Small intestine (tissue), 7 donors: ENCODE measurements around the gene EEPD1. TPM values are rescaled to one million over a fixed set of nuclear protein-coding genes. Genes with fewer than 3 reads are reported as not detected.

Experiments used
- DNase-seq, 2 donors: peaks; one replicate each; pipeline versions ENCODE4 v3.0.0 to v3.0.0-alpha.2; 2013
- FAIRE-seq: peaks from 2 replicates; lab custom pipeline; 2012; peaks lifted over from hg19 to GRCh38; lab: Jason Lieb, UNC
- H3K27ac ChIP-seq, 3 donors: one replicate each; pipeline ENCODE4 v1.5.1; 2013; ENCODE audit warnings: low read length in 2 of 3, mild to moderate bottlenecking in 2 of 3, control low read depth in 1 of 3, inconsistent platforms in 1 of 3, low read depth in 1 of 3, moderate library complexity in 1 of 3
- H3K27me3 ChIP-seq, 3 donors: one replicate each; pipeline ENCODE4 v1.6.1; 2013; ENCODE audit warnings: low read length in 3 of 3, inconsistent platforms in 1 of 3; ENCODE audit not compliant: control insufficient read depth in 3 of 3, insufficient read depth in 3 of 3
- H3K36me3 ChIP-seq, 3 donors: one replicate each; pipeline ENCODE4 v1.6.1; 2013; ENCODE audit warnings: low read length in 3 of 3, inconsistent platforms in 1 of 3, low read depth in 1 of 3, mild to moderate bottlenecking in 1 of 3, moderate library complexity in 1 of 3; ENCODE audit not compliant: control insufficient read depth in 3 of 3, insufficient read depth in 2 of 3
- H3K4me1 ChIP-seq, 3 donors: one replicate each; pipeline ENCODE4 v1.6.1; 2013; ENCODE audit warnings: low read length in 2 of 3, inconsistent platforms in 1 of 3, low read depth in 1 of 3, mild to moderate bottlenecking in 1 of 3, moderate library complexity in 1 of 3; ENCODE audit not compliant: control insufficient read depth in 3 of 3, insufficient read depth in 2 of 3
- H3K4me3 ChIP-seq, 3 donors: one replicate each; pipeline ENCODE4 v1.5.1; 2013; ENCODE audit warnings: low read length in 3 of 3, control low read depth in 1 of 3, inconsistent platforms in 1 of 3, low read depth in 1 of 3, mild to moderate bottlenecking in 1 of 3, moderate library complexity in 1 of 3
- H3K9me3 ChIP-seq, 2 donors: one replicate each; pipeline ENCODE4 v1.6.1; 2013; ENCODE audit warnings: low read depth in 1 of 2, low read length in 1 of 2; ENCODE audit not compliant: control insufficient read depth in 2 of 2, insufficient read depth in 1 of 2
- WGBS, 3 donors: extraction: QIAGEN DNeasy Blood & Tissue Kit; methylation state at CpG; one replicate each; pipeline ENCODE4 v1.1.7; 2013; 5-methylcytosine and 5-hydroxymethylcytosine counted together
- polyA plus RNA-seq, 4 donors: library from polyadenylated mRNA; stranded (reverse) in 3 of 4; unstranded in 1 of 4; fragments of 200-250 nt in 3 of 4; fragments of 120-200 nt in 1 of 4; gene quantifications; one replicate each; pipeline versions ENCODE4 v1.2.1 to v1.2.3, GENCODE V29; 2013
- donor health status: healthy with polysubstance abuse.
- donor health status: control.
- donor health status: control.
- donor health status: Bipolar disorder and iron deficiency.
- donor health status: healthy.

Gene EEPD1
- polyA plus RNA-seq, 4 donors: 6.9 to 175 (median 86.3) TPM

GRCh38 chr7:36207451-36208291 is 54.6 kb downstream of the EEPD1 start:
- 52 to 60% (median 53%) methylated on average over 10 of the region's 10 CpGs for WGBS, 3 donors
- DNase-seq (peak; percentile 52 to 53), FAIRE-seq (no peak)
- Histone ChIP-seq H3K4me3 (no peak overlapping the region), H3K9me3 (no peaks in the 10 kb centered on the region), H3K27ac (peak overlapping the region in 2 of 3 donors; percentile 57 to 59), H3K27me3 (no peaks in the 10 kb centered on the region), H3K36me3 (no peaks in the 10 kb centered on the region), H3K4me1 (peaks cover 2 to 21% (median 9%) of the 10 kb centered on the region in 3 donors)

GRCh38 chr7:36208426-36208825 is 55.4 kb downstream of the EEPD1 start:
- no peak for DNase-seq
- FAIRE-seq: no peak
- Histone ChIP-seq H3K36me3 (no peaks in the 10 kb centered on the region), H3K9me3 (no peaks in the 10 kb centered on the region), H3K27ac (peak overlapping the region in 2 of 3 donors; percentile 32 to 57), H3K4me3 (no peak overlapping the region), H3K4me1 (peaks cover 2 to 21% (median 7%) of the 10 kb centered on the region in 3 donors), H3K27me3 (no peaks in the 10 kb centered on the region)

GRCh38 chr7:36208997-36209813 is 56.2 kb downstream of the EEPD1 start:
- no peak for DNase-seq
- Histone ChIP-seq H3K27me3 (no peaks in the 10 kb centered on the region), H3K4me1 (peaks cover 2 to 21% (median 7%) of the 10 kb centered on the region in 3 donors), H3K36me3 (no peaks in the 10 kb centered on the region), H3K4me3 (no peak overlapping the region), H3K9me3 (no peaks in the 10 kb centered on the region), H3K27ac (peak overlapping the region in 1 of 3 donors; percentile 32)
- no peak for FAIRE-seq
- WGBS, 3 donors: 76 to 82% (median 78%) methylated on average over 9 of the region's 9 CpGs

GRCh38 chr7:36209814-36210183 is 56.7 kb downstream of the EEPD1 start:
- FAIRE-seq (no peak), DNase-seq (no peak)
- peaks cover 2 to 21% (median 7%) of the 10 kb centered on the region in 3 donors for H3K4me1 ChIP-seq
- H3K27me3 ChIP-seq: no peaks in the 10 kb centered on the region
- 64 to 78% (median 74%) methylated on average over 5 of the region's 5 CpGs for WGBS, 3 donors
- H3K4me3 ChIP-seq: no peak overlapping the region
- no peaks in the 10 kb centered on the region for H3K36me3 ChIP-seq
- no peak overlapping the region for H3K27ac ChIP-seq
- H3K9me3 ChIP-seq: no peaks in the 10 kb centered on the region

DNA sequence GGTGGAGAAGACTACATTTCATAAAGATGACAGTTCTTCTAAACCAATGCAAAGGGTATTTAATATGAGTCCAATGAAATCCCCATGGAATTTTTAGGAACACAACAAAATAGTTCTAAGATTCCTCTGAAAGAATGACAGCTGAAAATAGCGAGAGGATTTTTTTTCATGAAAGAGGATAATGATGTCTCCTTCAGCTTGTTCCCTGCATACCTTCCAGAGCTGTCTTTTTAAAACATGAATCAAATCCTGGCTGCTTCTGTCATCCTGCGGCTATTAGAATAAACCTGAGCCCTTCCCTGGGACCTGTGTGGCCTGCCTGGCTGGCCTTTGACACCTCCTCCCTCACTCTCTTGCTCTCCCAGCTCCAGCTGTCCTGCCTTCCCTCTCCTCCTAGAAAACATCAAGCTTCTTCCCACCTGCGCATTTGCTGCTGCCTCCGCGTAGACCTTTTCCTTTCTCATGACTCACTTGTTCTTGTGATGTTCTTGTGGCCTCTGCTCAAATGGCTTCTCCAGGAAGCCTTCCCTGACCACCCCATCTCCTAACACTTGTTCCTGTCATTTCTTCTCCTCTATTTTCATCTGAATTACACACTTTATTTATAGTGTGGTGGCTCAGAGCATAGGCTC is 57.4 kb downstream of the EEPD1 start:
- Histone ChIP-seq H3K9me3 (no peaks in the 10 kb centered on the region), H3K36me3 (no peaks in the 10 kb centered on the region), H3K27ac (no peak overlapping the region), H3K27me3 (no peaks in the 10 kb centered on the region), H3K4me3 (no peak overlapping the region), H3K4me1 (peaks cover 2 to 21% (median 7%) of the 10 kb centered on the region in 3 donors)
- DNase-seq (no peak), FAIRE-seq (no peak)
- 84 to 88% (median 85%) methylated on average over 5 of the region's 5 CpGs for WGBS, 3 donors

GRCh38 chr7:36214608-36215456 is 61.8 kb downstream of the EEPD1 start:
- DNase-seq (no peak), FAIRE-seq (no peak)
- Histone ChIP-seq H3K4me3 (no peak overlapping the region), H3K27me3 (no peaks in the 10 kb centered on the region), H3K27ac (no peak overlapping the region), H3K9me3 (no peaks in the 10 kb centered on the region), H3K4me1 (peaks cover 0 to 4% (median 3%) of the 10 kb centered on the region in 3 donors), H3K36me3 (no peaks in the 10 kb centered on the region)
- 82 to 93% (median 91%) methylated on average over 23 of the region's 23 CpGs for WGBS, 3 donors

DNA sequence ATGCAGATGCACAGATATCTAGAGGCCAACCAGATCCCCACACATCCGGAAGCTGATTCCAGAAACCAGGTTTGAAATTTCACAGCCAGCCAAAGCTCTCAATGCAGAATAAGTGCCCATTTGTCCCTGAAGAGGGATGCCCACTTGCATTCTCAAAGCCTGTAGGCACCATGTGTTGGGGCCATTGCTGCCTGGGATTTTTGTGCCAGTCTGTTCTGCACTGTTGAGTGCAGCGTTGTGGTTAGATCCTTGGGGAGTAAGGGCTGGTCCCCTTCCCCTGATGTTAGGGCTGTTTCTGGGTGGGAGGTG is 62.4 kb downstream of the EEPD1 start:
- no peaks in the 10 kb centered on the region for H3K36me3 ChIP-seq
- H3K9me3 ChIP-seq: no peaks in the 10 kb centered on the region
- peaks cover 0 to 4% (median 3%) of the 10 kb centered on the region in 3 donors for H3K4me1 ChIP-seq
- FAIRE-seq (no peak), DNase-seq (no peak)
- no peak overlapping the region for H3K4me3 ChIP-seq
- H3K27ac ChIP-seq: no peak overlapping the region
- H3K27me3 ChIP-seq: no peaks in the 10 kb centered on the region
- 94 to 97% (median 97%) methylated on average over 2 of the region's 2 CpGs for WGBS, 3 donors
